MM.1S (cell line): ENCODE measurements around the gene NOL4L.

Experiments
- EZH2 ChIP-seq: fragments of 300-600 bp; sonication (generic); optimal IDR thresholded peaks from 2 replicates; pipeline ENCODE3; 2017; ENCODE audit warnings: low read depth, mild to moderate bottlenecking, antibody characterized with exemption, low read length, mixed read lengths
- EZH2phosphoT487 ChIP-seq: fragments of 300-600 bp; sonication (generic); IDR thresholded peaks from 2 replicates; pipeline ENCODE4 v1.6.1; 2018; ENCODE audit warnings: antibody characterized with exemption, low read length
- TF ChIP-seq, protein P1 (sequence below): fragments of 300-600 bp; sonication (generic); IDR thresholded peaks from 2 replicates; pipeline ENCODE4 v1.5.1; 2016; ENCODE audit warnings: antibody characterized with exemption, low read length, mixed read lengths

GRCh38 chr20:32460683-32461320 is 124.3 kb downstream of the NOL4L start:
- TF ChIP-seq, protein P1, sequence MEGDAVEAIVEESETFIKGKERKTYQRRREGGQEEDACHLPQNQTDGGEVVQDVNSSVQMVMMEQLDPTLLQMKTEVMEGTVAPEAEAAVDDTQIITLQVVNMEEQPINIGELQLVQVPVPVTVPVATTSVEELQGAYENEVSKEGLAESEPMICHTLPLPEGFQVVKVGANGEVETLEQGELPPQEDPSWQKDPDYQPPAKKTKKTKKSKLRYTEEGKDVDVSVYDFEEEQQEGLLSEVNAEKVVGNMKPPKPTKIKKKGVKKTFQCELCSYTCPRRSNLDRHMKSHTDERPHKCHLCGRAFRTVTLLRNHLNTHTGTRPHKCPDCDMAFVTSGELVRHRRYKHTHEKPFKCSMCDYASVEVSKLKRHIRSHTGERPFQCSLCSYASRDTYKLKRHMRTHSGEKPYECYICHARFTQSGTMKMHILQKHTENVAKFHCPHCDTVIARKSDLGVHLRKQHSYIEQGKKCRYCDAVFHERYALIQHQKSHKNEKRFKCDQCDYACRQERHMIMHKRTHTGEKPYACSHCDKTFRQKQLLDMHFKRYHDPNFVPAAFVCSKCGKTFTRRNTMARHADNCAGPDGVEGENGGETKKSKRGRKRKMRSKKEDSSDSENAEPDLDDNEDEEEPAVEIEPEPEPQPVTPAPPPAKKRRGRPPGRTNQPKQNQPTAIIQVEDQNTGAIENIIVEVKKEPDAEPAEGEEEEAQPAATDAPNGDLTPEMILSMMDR, result no peak
- TF ChIP-seq EZH2, result no peak
- no peak for TF ChIP-seq EZH2phosphoT487
